OCI-M2 (cell line): ENCODE results near the gene BRI3.

Source experiments
- DNase-seq: peaks from one replicate; lab custom pipeline; 2025; ENCODE audit not compliant: unreplicated experiment; lab: John Stamatoyannopoulos, UW

BRI3 gene

GRCh38 chr7:98286701-98287485 is 5.4 kb downstream of the BRI3 start:
- no peak for DNase-seq

GRCh38 chr7:98287486-98287959 is 6.0 kb downstream of the BRI3 start:
- DNase-seq: no peak

DNA sequence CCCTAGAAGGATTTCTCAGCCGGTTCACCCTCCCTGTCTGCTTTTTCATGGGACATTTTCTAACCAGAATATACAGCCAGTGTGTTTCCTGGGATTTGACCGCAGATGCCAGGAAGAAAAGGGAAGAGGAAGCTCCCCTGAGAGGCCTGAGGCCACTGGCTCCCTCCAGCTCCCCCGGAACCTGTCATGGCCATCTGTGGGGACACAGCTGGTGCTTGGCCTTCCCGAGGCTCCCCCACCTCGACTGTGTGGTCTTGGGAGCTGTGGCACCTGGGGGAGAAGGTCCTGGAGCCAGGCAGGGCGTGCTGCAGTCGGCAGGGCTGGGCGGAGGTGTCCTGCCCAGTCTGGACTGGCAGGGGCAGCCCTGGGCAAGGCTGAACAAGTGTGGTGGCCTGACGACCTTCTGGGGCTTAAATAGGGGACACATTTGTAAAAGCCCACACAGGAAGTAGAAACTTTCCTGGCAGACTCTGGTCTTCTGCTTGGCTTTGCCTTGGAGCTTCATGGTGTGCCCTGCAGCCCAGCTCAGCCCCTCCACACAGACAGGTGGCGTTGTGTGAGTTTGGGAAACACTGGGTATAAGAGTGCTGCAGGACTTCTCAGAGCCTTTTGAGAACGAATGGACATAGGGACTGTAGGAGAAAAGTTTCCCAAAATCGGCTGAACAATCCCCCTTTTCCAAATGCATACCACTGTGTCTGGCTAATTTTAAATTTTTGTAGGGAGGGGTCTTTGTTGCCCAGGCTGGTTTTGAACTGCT is 6.8 kb downstream of the BRI3 start:
- DNase-seq: no peak

- no peak for DNase-seq
Measured at GRCh38 chr7:98289333-98289875, 7.9 kb downstream of the BRI3 start.

DNA sequence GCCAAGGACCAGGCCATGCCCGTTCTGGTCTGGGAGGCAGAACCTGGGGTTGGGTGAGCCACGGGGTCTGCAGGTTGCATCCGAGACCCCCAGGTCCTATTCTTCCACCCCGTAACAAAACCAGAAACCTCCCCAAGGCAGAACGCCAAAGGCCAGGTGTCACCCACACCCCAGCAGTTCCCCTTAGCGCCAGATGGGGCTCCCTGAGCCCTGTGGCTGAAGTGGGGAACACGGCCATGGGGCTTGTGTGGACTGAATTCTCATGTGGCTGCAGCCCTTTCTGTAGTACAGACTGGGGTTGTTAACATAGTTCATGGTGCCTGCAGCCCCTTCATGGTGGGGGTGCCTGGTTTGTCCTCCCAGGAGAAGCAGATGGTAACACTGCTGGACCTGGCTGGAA is 10.2 kb downstream of the BRI3 start:
- no peak for DNase-seq

GRCh38 chr7:98293265-98293664 is 11.8 kb downstream of the BRI3 start:
- no peak for DNase-seq

- no peak for DNase-seq
Measured at GRCh38 chr7:98293746-98294145, 12.3 kb downstream of the BRI3 start.

- no peak for DNase-seq
Measured at GRCh38 chr7:98294326-98294725, 12.8 kb downstream of the BRI3 start.

GRCh38 chr7:98294798-98295382 is 13.4 kb downstream of the BRI3 start:
- DNase-seq: no peak

DNA sequence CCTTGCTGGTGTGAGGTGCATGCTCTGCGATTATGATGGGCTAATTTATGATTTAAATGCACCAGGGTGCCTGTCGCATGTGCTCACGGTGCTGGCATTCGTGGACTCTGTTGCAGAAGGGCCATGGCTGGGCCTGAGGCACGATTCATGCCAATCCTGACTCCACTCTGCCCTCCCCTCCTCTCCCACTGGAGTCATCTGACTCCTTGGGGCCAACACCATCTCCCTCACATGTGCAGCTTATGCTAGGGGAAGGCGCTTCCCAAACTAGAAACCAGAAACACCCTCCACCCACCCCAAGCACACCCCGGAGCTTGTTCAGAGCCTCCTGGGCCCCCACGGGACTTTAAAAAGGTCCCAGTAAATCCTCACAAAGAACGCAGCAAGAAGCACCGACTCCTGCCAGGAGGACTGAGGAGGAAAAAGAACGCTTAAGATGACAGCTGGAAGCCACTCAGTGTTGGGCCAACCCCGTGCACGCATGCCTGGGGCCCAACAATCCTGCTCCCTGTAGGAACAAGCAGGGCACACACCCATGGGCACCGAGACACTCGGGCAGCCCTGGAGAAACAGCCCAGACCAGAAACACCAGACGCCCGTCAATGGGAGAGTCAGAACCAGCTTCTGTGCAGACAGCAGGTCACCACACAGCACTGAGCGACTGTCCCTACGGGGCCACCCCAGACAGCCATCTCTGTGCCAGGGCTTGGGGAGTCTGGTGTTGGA is 14.1 kb downstream of the BRI3 start:
- DNase-seq: no peak

DNA sequence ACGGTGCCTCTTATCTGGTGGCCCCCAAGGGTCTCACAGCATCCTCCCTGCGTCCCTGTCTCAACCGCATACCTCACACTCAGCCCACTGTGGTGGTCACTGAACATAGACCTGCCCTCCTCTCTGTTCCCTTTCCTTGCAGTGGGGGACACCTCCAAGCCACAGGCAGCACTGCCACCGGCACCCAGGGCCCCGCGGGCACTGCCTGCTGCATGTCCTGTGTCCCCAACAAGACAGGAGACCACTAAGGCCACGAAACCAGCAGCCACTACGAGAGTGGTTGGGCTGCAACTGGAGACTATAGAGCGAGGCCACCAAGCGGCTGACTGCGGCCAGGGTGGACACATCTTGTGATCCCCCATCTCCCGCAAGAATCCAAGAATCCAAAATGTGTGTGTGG is 15.3 kb downstream of the BRI3 start:
- no peak for DNase-seq

- no peak for DNase-seq
Measured at GRCh38 chr7:98297626-98298286, 16.3 kb downstream of the BRI3 start.

GRCh38 chr7:98300595-98301372 is 19.3 kb downstream of the BRI3 start:
- no peak for DNase-seq

DNA sequence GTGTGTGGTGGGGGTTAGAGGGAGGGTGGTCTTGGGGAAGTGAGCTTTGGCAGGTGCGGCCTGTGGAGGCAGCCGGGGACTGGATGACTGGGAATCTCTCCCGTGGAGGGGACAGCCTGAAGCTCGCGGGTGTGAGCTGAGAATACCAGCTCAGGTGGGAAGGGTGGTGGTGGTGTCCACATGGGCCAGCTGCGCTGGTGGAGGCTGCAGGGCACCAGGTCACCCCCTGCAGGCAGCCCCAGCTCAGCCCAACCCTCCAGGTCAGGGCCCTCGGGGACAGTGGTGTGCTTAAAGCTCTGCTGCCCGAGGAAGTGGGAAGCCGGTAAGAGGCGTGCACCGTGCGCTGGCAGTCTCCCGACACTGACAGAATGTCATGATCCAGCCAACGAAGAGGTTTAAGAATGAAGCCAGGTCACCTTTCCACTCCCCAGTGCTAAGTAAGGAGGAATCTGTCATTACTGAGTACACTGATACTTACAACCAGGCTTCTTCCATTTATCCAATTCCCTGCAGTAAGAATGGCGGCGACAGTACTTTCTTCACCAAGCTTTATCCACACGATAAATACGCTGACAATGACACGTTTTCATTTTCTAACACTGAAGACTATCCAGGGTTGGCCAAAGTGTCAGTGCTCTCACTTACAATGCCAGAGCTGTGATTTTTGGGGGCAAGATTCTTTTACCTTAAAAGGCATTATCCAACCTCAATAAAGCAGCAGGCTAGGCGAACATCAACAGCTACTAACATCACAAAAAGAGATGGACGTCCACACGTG is 20.4 kb downstream of the BRI3 start:
- DNase-seq: no peak

- DNase-seq: no peak
Measured at GRCh38 chr7:98303176-98303865, 21.8 kb downstream of the BRI3 start.

DNA sequence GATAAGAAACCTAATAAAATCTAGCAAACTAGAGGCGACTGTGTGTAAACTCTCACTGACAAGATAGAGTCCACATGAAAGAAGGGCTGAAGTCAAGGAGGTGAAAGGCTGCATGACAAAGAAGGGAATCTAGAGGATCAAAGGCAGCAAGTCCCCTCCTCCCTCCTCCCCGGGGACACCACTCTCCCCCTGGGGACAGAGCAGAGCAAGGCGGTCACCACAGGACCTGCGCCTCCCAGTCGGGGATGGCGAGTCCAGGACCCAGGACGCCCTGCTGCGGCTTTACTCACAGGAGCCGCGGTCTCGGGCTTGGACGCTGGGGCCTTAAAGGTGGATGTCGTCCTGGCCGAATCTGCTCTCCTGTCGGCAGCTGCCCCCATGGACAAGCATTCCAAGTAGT is 22.4 kb downstream of the BRI3 start:
- no peak for DNase-seq

DNA sequence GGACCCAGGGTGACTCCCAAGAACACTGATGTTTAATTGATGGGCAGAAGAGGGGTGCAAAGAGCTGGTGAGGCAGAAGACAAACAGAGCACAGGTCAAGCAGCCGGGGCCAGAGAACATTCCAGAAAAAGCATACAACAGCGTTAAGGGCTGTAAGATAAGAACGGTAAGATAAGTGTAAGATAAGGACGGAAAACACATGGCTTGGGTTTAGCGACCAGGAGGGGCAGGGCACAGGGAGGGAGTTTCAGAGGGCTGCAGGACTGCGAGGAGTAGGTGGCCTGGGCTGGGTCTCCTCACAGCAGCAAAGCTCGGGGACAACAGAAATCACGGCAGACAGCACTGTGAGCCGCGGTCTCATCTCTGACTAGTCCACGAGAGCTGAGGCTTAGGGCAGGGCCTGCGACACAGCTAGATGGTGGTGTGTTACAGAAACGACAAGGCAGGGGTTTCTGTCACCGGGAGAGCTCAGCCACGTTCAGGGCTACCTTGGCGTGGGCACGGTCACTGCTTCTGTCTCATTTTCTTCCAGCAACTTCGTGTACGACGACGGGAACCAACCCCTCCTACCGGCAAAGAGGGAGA is 24.6 kb downstream of the BRI3 start:
- DNase-seq: no peak

GRCh38 chr7:98307971-98308466 is 26.5 kb downstream of the BRI3 start:
- no peak for DNase-seq
